NCI-H146 (cell line): ENCODE data around the gene DACH1.

Experiments
- DNase-seq: peaks from one replicate; lab custom pipeline; 2025; lab: John Stamatoyannopoulos, UW

The DACH1 gene

DNA sequence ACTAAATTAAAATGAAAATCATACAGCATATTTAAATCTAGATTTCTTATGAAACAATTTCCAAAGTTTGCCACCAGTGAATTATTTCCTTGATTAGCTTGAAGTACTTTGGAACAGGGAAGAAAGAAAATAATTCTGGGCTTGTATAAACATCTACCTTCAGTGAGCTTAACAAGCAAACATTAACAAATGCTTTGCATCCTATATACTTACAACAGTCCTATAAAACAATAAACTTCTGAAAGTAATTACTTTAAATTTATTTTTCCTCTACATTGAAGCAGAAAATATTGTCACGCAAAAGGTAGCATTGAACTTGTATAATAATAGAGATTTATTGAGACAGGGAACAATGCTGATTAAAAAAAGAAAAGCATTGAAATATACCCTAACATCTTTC lies 164.8 kb downstream of the DACH1 start:
- DNase-seq = no peak

DNA sequence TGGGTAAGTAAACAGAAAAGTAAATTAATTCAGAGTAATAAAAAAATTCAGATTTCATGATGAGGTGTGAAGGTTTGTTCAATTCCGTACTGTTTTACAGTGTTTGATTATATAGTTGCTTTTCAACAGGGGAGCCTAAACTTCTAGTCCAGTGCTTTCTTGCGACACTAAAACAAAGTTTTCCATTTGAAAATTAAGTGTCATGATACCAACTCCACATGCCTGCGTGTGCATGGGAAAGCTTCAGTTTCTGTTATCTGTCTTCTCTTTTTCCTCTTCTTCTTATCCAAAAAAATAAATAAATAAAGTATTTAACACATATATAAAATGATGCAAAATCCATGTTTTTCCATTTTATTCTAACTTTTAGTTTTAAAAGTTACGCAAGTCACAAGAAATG lies 165.3 kb downstream of the DACH1 start:
- DNase-seq = no peak

DNA sequence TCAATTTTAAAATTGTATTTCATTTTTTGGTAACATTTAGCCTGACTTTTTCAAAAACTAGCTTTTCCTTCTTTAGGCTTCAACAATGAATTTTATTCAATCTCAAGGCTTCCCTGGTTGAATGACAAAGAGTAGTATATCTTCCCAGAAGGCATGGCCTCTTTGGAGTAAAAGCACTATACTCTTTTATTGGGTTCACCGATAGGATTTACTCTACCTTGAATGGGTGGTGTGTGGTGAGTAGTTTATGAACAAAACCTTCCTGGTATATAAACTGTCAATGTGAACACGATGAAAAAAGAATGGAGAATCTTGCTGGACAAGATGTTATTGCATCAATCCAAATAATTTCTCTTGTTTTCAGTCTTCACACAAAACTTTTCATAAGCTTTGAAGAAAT lies 167.7 kb downstream of the DACH1 start:
- no peak for DNase-seq

DNA sequence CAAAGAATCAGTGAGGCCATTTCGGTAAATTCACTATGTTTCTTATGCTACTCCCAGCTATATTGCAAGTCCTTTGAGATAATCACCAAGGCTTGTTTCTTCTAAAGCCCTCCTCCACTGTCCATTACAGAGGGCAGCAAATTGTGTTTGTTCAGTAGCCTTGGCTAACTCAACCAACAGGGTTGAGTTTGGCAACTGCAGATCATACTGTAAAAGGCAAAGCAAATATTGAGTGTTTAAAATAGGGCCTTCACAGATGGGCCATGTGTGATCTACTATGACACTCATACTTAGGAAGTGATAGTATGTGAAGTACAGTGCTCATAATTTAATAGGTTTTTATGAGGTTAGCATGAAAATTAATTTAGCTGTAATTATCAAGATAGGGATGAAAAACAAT lies 171.3 kb downstream of the DACH1 start:
- DNase-seq = peak; percentile 4

DNA sequence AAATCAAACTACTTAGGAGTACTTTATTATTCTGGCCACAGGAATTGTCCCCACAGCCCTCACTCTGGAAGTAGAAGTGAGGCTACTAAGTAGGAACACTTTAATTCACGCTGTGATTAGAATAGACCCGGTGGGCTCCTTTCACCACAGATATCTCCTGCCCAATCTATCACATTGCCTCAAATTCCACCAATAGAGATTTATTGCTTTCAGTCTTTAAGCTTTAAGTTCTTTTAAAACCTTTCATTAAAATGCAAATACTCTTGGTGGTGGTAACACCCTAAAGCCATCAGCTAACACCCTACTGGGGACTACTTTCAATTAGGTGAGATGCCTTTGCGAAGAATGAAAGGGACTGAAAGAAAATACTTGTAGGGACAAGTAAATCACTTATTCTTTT lies 181.9 kb downstream of the DACH1 start:
- DNase-seq = no peak

DNA sequence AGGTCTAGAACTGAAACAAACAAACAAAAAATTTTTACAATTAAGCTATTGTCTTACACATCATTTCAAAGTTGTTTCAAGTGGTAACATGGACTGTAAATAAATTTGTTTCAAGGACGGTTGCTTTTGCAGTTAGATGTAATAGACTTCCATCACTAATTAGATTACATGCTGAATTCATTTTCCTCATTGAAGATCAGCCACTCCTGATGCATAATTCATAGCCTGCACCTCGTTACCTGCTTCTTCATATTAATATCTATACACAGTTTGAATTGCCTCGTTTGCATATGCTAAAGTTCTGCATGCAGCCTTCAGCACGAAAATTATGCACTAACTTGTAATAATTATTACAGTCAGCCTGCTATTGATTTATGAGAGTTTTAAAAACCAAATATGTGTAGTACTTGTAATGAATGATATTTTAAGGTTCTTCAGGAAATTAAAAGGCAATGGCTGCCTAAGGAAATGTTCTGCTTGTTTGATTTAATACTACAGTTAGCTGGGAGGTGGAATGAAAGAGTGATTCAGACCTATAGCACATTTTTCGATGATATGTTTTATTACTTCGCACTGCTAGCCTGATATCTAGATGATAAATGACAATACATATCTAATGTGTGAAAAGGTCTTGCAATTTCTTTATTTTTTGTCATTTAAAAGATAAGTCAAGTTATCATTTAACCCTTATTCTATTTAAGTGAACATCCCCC lies 184.9 kb downstream of the DACH1 start:
- DNase-seq = no peak

DNA sequence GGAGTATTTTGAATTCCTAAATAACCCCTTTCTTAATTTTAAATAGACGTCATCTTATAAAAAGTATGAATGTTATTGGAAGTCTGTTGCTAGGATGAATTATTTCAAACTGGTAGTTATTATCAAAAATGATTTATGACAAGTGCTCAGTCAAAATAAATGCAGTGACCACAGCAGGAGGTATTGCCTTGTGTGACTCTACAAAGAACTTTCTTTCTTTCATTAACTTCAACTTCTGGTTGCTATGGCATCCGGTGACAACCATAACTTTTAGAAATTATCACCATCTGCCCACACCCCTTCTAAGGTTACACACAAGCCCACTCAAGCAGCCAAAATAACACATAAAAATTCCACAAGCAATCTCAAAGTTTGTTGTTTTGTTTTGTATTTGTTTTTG lies 189.9 kb downstream of the DACH1 start:
- no peak for DNase-seq

DNA sequence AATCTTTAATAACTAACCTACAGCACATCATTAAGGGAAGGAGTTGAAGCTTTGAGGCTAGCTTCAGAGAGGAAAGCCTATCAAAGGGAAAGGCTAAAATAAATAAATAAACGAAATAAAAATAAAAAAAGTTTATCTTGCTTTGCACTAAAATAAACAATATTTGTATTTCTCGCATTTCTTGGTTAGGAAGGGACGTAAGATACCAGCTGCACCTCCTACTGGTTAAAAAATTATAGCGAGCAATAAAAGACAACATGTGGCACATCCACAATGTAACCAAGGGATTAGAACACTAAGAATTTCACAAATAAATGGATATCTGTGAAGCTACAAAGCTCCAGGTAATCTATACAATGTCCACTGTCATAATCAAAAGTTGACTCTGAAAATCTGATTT lies 194.5 kb downstream of the DACH1 start:
- DNase-seq = no peak

DNA sequence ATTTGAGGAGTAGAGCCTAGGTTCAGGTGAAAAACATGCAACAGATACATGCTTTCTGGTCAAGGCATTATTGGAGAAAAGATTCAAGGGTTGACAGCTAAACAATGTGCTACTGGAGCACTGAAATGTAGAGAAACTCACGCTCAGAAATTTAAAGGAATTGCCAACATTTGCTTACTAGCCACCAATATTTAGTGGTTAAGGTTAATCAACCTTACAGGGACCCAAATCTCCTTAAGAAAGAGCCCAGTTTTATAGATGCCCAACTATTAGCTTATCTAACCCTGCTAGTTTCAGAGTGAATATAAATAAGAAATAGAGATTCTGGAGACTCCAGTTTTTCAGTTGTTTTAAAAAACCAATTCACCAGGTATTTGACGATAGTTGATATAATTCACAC lies 203.6 kb downstream of the DACH1 start:
- no peak for DNase-seq

DNA sequence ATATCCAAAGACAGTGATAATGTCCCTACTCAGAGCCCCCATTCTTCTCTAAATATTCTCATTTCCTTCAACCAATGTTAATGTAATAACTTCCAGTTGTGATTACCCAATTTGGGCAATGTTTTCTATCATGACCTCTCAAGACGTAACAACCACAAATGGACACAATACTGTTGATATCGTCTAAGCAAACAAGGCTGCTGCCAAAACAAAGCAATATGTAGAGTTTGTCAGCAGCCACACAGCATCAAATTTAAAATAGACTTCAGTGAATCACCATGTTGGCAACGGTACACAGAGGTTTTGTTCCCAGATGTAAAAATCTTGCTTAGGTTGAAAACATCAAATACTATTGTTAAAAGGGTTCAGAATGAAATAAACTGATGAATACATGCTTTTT lies 205.1 kb downstream of the DACH1 start:
- DNase-seq = no peak

DNA sequence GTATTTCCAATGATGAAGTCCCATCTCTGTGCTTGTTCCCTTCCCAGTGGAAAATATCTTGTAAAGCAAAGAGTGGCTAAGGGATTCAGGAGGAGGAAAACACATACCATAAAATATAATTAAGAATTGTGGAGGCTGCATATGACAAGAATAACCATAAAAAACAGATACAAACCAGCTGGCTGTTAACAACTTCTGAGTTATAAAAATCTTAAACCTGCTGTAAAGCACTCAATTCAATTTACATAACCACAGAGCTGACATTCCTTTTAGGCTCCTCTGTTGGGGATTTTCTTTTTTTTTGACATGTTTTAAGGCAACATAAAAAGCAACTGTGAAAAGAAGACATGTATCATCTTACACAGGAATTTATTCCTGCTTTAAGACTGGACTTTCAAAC lies 207.6 kb downstream of the DACH1 start:
- no peak for DNase-seq

DNA sequence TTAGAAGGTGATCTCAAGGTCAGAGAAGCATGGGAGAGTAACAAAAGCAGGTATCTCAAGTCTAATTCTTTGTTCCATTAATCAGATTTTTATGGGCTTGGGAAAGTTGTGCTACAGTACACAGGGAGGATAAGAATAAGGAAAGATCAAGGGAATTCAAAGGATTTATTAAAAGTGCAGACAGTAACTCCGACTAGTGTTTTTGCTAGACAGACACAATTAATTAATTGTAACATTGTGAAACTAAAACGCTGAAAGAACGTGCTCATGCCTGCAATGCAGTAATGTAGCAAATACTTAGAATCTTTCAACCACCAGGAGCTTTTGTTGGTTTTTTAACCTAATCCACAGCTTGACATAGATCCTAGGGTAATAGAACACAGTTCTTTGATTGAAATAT lies 221.5 kb downstream of the DACH1 start:
- DNase-seq = no peak

DNA sequence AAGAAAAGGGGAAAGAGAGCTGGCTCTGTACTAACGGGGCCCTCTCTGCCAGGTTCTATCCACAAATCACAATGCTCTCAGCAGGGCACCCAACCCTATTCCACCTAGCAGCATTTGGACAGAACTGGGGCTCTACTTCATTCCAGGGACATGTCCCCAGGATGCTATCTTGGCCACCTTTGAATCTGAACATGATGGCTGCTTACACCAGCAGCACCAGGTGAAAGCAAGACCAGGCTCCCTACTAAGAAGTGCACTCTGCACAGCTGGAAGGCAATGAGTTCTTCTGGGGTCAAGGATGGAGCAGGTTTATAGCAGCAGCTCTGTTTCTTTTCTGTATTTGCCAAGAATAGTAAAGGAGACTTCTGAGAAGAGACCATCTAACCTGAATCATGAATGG lies 222.4 kb downstream of the DACH1 start:
- peak; percentile 10 for DNase-seq

DNA sequence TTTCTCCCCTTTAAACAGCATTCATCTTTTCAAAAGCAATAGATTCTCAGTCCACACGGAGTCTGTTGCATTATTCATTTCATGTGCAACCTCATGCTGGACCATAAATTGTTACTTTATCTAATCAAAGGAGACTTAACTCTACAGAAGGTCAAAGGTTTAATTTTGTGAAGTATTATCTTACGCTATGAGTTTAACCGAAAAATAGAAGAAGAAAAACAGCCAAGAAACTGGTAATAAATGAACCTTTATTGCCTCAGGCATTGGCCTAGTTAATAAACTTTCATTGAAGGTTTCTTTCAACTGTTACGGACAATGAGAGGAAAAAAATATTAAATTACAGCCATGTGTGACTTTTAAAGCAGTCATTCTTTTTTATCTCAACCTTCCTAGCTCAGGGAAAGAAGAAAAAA lies 223.6 kb downstream of the DACH1 start:
- no peak for DNase-seq

DNA sequence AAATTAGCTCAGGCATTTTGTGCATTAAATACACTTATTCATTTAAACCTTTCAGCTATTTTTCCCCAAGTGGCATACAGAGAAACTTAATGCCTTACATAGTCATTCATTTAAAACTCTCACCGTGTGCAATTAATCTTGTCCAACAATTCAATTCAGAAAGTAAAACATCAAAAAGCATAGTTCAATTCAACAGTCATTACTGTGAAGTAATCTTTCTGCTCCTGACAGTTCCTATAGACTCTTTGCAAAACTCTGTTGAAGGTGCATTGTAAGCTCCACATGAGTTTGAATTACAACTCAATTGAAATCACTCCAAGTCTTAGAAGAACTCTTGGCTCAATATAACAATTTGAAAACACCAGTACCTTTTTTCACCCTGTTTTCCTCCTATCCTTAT lies 228.3 kb downstream of the DACH1 start:
- DNase-seq = no peak

DNA sequence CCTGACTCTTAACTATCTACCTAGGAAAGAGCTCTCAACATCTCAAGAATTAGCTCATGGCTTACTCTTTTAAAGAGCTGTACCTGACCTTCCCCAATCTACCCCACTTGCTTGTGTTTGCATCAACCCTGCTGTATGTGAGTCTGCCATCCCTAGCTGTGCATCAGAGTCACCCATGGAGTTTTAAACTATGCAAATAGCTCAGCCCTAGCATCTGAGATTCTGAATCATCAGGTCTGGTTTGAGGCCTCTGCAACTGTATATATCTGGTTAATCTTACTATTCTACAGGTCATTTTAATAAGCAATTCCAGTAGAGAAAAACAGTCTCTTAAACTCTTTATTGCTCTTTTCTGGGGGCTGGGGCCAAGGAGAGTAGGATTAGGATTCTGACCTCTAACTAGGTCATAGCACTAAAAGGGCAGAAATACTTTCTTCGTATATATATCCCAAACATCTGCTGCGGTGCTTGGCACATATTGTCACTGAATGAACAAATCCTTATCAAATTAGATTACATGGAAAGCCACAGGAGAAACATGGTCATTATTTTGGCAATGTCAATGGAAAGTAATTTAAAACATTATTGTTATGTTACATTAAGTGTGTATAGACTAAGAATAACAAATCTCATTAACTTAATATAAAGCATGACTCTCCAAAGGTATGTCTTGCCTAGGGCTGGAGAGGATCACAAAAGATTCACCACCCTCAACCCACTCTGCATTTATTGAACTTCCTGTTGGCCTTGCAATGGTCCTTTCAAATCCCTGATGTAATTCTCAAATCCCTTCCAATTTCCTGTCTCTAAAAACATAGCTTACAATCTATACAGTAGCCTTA lies 232.2 kb downstream of the DACH1 start:
- DNase-seq = no peak

DNA sequence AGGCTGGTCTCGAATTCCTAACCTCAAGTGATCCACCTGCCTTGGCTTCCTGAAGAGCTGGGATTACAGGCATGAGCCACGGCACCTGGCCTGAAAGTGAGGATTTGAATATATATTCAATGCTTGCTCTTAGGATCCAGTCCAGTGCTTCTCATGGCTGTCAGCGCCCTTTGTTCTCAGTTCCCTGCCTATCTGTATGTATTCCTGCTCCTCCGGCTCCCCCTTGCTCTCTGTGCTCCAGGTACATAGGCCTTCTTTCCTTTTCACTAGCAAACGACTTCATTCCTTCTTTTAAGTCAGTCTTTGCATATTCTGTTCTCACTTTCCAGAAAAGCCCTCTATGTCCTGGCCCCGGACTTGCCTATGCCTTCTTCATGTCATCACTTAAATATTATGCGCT lies 232.8 kb downstream of the DACH1 start:
- DNase-seq = no peak

DNA sequence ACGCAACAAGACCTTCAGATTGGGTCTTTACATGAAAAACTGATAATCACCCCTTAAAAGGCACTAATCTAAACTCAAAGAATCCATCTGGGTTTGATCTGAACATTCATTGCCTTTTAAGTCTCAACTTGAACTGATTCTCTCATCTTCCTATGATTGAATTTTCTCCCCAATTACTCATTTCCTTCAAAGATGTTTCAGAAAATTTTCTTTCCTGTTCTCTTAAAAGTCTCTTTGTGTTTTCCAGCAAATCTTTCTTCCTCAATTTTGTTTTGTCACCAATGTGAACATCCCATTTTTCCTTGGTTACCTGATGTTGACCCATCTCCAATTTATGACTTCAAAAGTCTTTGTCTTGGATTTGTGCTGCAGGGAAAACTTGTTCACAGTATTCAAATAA lies 234.3 kb downstream of the DACH1 start:
- no peak for DNase-seq

DNA sequence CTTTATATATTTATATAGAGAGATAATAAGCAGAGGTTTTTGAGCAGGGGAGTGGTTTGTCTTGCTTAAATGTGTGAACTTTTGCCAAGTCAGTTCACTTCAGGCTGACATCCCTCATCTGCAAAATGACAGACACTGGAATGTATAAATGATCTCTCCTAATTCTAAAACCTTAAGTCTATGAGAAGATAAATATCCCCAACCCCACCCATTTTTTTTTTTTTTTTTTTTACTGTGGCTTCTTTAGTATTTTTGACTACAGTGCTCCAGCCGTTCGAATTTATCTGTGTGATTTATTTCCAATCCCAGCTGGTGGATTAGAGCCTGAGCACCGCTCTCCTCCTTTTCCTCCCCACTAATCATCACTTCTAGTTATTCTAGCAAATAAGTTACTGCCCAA lies 234.8 kb downstream of the DACH1 start:
- DNase-seq = no peak

DNA sequence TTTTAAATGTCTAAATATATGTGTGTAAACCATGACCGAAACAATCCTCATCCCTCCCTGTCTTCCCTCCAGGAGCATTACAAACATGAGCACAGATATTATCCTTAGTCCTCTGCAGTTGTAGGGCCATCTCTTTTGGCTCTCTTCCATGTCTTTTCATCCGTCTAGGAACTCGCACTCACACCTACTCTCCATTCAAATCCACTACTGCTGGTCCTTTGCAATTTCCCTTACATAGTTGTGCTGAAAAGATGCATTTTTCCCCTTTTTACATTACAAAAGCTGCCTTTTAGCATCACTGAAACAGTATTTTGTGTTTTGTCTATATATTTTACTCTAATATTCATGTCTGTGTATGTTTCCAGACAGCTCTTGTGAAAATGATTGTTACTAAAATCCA lies 237.8 kb downstream of the DACH1 start:
- DNase-seq = no peak

DNA sequence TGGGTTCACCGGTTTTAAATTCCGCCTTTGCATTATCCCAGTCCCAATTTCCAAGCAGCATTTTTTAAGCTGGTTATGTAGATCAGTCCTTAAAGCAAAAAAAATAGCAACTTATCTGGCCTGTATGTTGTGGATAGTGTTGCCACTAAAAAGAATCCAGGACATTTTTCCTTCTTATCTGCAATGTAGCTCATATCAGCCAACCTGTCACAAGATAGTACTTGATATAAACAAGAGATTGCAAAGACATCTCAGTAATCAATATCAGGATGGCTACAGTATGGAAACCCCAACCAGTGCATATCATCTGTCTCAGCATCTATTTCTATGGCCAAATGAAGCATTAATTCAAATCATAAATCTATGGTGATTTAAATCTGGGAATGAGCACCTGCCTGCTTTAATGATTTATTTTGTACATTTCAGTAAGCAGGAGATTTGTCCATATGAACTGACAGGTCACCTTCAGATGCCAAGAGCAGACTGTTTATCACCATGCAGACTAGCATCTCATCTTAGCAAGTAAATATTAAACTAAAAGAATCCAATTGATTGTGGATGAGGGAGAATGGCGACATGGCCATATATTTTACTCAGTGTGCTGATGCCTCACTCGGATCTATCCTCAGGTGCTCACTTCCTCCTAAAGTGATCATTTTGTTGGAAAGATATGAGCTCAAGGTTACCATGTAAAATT lies 240.4 kb downstream of the DACH1 start:
- DNase-seq = no peak

DNA sequence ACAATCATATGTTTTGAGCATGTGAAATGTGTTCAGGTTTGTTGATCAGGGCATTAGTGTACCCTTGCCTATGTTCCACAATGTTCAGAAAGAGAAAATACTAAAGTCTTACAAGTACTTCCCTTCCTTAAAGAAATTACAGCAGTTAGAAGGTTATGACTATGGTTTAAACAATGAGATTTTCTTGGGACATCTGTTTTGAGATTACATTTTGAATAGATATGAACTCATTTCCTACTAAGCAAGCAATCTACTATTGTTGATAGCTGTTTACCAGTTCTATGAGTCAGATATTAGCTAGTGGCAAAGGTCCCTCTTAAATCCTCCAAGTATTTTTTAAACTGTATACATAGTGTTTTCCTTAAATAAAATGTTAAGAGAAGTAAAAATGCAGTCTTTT lies 241.3 kb downstream of the DACH1 start:
- DNase-seq = no peak
